CD4-positive, alpha-beta memory T cell (primary cell): ENCODE measurements around the gene GAS6. TPM values are rescaled to one million over a fixed set of nuclear protein-coding genes. Genes with fewer than 3 reads are reported as not detected.

Experiments used
- CTCF ChIA-PET: fragments of 350-600 bp; sonication (Branson Sonifier 250); formaldehyde crosslinking; loops from one replicate; lab custom pipeline; 2021; ENCODE audit warnings: inconsistent platforms; ENCODE audit not compliant: partially characterized antibody; lab: Charles Lee
- POLR2A ChIA-PET: fragments of 350-600 bp; sonication (Branson Sonifier 250); formaldehyde crosslinking; loops from one replicate; lab custom pipeline; 2021; ENCODE audit not compliant: partially characterized antibody; lab: Charles Lee
- DNase-seq, 5 donors: peaks; one replicate each; pipeline versions ENCODE4 v3.0.0 to v3.0.0-alpha.2; 2020 to 2022; ENCODE audit warnings: mixed read lengths in 1 of 5
- H3K27ac ChIP-seq: one replicate; pipeline ENCODE4 v1.7.0; 2013; ENCODE audit warnings: low read depth, low read length
- H3K27me3 ChIP-seq: 2 replicates; pipeline ENCODE4 v1.7.0; 2013; ENCODE audit warnings: mild to moderate bottlenecking, low read length, moderate library complexity; ENCODE audit not compliant: insufficient read depth
- H3K36me3 ChIP-seq: 2 replicates; pipeline ENCODE4 v1.7.0; 2013; ENCODE audit warnings: mild to moderate bottlenecking, low read length, moderate library complexity; ENCODE audit not compliant: insufficient read depth
- H3K4me1 ChIP-seq: 2 replicates; pipeline ENCODE4 v1.7.0; 2013; ENCODE audit warnings: mild to moderate bottlenecking, low read length, moderate library complexity; ENCODE audit not compliant: insufficient read depth
- H3K4me3 ChIP-seq, 2 donors: one replicate each; pipeline ENCODE4 v1.7.0; 2013; ENCODE audit warnings: low read length in 2 of 2, mild to moderate bottlenecking in 1 of 2
- H3K9me3 ChIP-seq, 2 donors: one replicate each; pipeline ENCODE4 v1.7.0; 2013; ENCODE audit warnings: low read length in 2 of 2, control low read depth in 1 of 2; ENCODE audit not compliant: control insufficient read depth in 1 of 2
- H3K27ac Mint-ChIP-seq, 7 donors: one replicate each; pipeline ENCODE4 v1.8.0; 2020 to 2021; ENCODE audit warnings: mixed read lengths in 7 of 7, mild to moderate bottlenecking in 6 of 7, inconsistent platforms in 3 of 7, moderate library complexity in 3 of 7
- H3K27me3 Mint-ChIP-seq, 2 donors: one replicate each; pipeline ENCODE4 v1.8.0; 2020 to 2021; ENCODE audit warnings: mixed read lengths in 2 of 2
- H3K36me3 Mint-ChIP-seq, 2 donors: one replicate each; pipeline ENCODE4 v1.8.0; 2020 to 2021; ENCODE audit warnings: mixed read lengths in 2 of 2, inconsistent platforms in 1 of 2, mild to moderate bottlenecking in 1 of 2
- H3K4me1 Mint-ChIP-seq, 4 donors: one replicate each; pipeline ENCODE4 v1.8.0; 2020 to 2021; ENCODE audit warnings: mixed read lengths in 4 of 4, mild to moderate bottlenecking in 1 of 4
- H3K4me3 Mint-ChIP-seq, 8 donors: one replicate each; pipeline ENCODE4 v1.8.0; 2020 to 2021; ENCODE audit warnings: mixed read lengths in 8 of 8, mild to moderate bottlenecking in 7 of 8, moderate library complexity in 6 of 8, inconsistent platforms in 3 of 8
- H3K9me3 Mint-ChIP-seq, 8 donors: one replicate each; pipeline ENCODE4 v1.8.0; 2020 to 2021; ENCODE audit warnings: mixed read lengths in 8 of 8, mild to moderate bottlenecking in 5 of 8, inconsistent platforms in 3 of 8, moderate library complexity in 1 of 8
- intact Hi-C: fragments of 100-400 bp; cut with micrococcal nuclease; formaldehyde crosslinking; loops from one replicate; pipeline ENCODE4 v1.15.1; 2023
- polyA plus RNA-seq, 2 donors: library from polyadenylated mRNA; unstranded; fragments of 300-500 nt; fragmentation: Illumina TruSeq; gene quantifications; one replicate each; pipeline ENCODE4 v1.2.3, GENCODE V29; 2021
- total RNA-seq, 2 experiments: library from RNA; stranded (reverse); gene quantifications; one replicate each; pipeline ENCODE4 v1.2.3, GENCODE V29; 2021

Gene GAS6
- total and polyA plus RNA-seq, 4 experiments from 2014 or later = 0.39 to 17.2 (median 8.8) TPM

DNA sequence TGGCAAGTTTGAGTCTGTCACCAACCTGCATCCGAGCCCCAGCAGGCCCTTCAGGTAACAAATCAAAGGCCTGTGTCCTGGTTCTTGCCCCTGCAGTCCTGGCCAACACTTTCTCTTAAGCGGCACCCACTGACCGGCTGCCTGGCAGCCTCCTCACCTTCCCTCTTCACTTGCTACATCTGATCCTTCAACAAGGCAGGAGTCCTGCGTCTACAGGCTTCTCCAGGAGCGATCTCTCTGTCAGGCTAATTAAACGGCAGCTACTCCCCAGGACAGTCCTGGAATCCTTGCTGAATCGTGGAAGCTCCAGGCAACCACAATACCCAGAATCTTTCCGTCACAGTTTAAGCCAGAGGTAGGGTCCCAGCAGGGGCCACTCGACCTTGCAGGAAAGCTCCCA lies 41.1 kb upstream of the GAS6 start:
- Mint-ChIP-seq H3K36me3 (no peaks in the 10 kb centered on the region), H3K4me3 (no peak overlapping the region), H3K9me3 (no peaks in the 10 kb centered on the region), H3K27ac (no peak overlapping the region), H3K27me3 (peaks cover 5 to 11% of the 10 kb centered on the region in 2 donors), H3K4me1 (peaks cover 3 to 17% (median 11%) of the 10 kb centered on the region in 4 donors)
- Histone ChIP-seq H3K4me3 (no peak overlapping the region), H3K4me1 (peaks cover 11% of the 10 kb centered on the region), H3K9me3 (no peaks in the 10 kb centered on the region), H3K36me3 (no peaks in the 10 kb centered on the region), H3K27ac (no peak overlapping the region), H3K27me3 (peaks cover 4% of the 10 kb centered on the region)
- intact Hi-C loops = loop anchor here (2.0 kb wide), 1 partner anchor 88 kb away; no protein-coding TSS in a partner anchor
- ChIA-PET POLR2A (no interaction called here), CTCF (interaction anchor here (0.6 to 1.0 kb wide), 2 partner anchors 91 to 181 kb away, joined by 3 to 6 read pairs; no protein-coding TSS in a partner anchor)
- no peak for DNase-seq

DNA sequence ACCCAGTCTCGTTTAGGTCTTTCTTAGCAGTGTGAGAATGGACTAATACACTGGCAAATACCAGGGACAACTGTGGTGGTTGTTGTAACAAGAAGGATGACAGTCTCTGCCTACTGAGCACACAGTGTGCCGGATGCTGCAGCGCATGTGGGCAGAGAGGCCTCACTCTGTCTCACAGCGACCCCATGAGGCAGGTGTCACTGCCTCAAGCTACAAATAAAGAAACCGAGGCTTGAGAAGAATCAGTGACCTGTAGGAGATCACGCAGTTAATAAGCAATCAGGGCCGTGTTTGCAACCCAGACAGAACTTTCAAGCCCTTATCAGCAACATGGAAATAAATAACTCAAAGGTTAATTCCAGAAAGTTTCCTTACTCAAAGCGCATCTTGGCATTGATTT lies 40.5 kb upstream of the GAS6 start:
- Mint-ChIP-seq H3K27me3 (peaks cover 5 to 11% of the 10 kb centered on the region in 2 donors), H3K4me3 (no peak overlapping the region), H3K4me1 (peaks cover 3 to 17% (median 11%) of the 10 kb centered on the region in 4 donors), H3K9me3 (no peaks in the 10 kb centered on the region), H3K36me3 (no peaks in the 10 kb centered on the region), H3K27ac (no peak overlapping the region)
- CTCF ChIA-PET = interaction anchor here (0.6 to 1.0 kb wide), 2 partner anchors 90 to 180 kb away, joined by 3 to 6 read pairs; no protein-coding TSS in a partner anchor
- peaks cover 11% of the 10 kb centered on the region for H3K4me1 ChIP-seq
- H3K9me3 ChIP-seq = no peaks in the 10 kb centered on the region
- peaks cover 4% of the 10 kb centered on the region for H3K27me3 ChIP-seq
- no peaks in the 10 kb centered on the region for H3K36me3 ChIP-seq
- H3K27ac ChIP-seq = no peak overlapping the region
- DNase-seq = peak in 4 of 5 donors; percentile 19 to 40 (median 33)
- H3K4me3 ChIP-seq = no peak overlapping the region
- intact Hi-C loops = loop anchor here (2.0 kb wide), 1 partner anchor 88 kb away; no protein-coding TSS in a partner anchor
- POLR2A ChIA-PET = interaction anchor here (0.7 kb wide), 1 partner anchor 206 kb away, joined by 3 read pairs; no protein-coding TSS in a partner anchor

DNA sequence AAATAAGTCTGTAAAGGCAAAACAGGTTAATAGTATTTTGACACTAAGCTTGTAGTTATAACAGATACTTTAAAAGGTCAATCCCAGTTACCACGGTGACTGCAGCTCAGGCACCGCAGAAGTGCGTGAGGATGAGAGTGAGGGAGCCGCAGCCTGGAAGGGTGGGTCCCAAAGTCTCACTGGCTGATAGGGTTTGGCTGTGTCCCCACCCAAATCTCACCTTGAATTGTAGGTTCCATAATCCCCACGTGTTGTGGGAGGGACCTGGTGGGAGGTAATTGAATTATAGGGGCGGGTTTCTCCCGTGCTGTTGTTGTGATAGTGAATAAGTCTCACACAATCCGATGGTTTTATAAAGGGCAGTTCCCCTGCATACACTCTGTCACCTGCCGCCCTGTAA lies 40.0 kb upstream of the GAS6 start:
- POLR2A ChIA-PET = interaction anchor here (0.7 kb wide), 1 partner anchor 206 kb away, joined by 3 read pairs; no protein-coding TSS in a partner anchor
- DNase-seq = no peak
- intact Hi-C loops = loop anchor here (2.0 kb wide), 1 partner anchor 87 kb away; no protein-coding TSS in a partner anchor
- Mint-ChIP-seq H3K36me3 (no peaks in the 10 kb centered on the region), H3K27ac (no peak overlapping the region), H3K4me3 (no peak overlapping the region), H3K27me3 (peaks cover 5 to 11% of the 10 kb centered on the region in 2 donors), H3K4me1 (peaks cover 3 to 12% (median 7%) of the 10 kb centered on the region in 4 donors), H3K9me3 (no peaks in the 10 kb centered on the region)
- Histone ChIP-seq H3K36me3 (no peaks in the 10 kb centered on the region), H3K27ac (no peak overlapping the region), H3K4me3 (no peak overlapping the region), H3K4me1 (peaks cover 11% of the 10 kb centered on the region), H3K27me3 (peaks cover 4% of the 10 kb centered on the region), H3K9me3 (no peaks in the 10 kb centered on the region)
- CTCF ChIA-PET = interaction anchor here (1.0 kb wide), 1 partner anchor 179 kb away, joined by 6 read pairs; no protein-coding TSS in a partner anchor

DNA sequence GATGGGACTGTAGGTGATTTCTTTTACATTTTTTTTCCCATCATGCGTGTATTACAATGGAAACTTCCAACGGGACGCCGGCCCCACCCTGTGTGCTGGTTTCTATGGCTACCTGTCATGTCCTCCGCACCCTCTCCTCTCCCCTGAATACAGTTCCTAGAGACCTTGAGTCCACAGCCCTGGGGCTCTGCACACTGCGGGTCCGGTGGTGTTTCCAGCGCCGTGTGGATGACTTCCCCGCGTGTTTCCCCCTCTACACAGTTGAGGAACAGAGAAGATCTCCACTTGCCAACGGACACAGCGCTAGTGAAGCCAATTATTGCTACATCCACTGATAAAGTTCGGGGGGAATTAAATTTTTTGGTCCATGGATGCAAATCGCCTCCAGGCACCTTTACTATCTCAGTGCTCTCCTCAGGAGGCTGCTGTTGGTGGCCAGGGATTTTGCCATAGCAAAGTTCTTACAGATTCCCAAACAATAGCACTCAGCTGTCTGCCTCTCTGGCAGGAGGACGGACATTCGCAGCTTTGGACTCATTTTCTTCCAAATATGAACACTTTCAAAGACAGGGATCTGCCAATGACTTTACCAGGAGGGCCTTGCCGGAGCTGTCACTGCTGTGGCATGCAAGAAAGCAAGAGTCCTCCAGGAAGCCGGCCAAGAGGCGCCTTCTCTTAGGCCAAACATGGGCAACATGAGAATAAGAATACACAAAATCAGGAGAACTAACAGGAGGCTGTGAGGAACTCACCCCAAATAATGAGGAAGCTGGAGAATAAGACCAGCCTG lies 39.3 kb upstream of the GAS6 start:
- ChIA-PET CTCF (no interaction called here), POLR2A (no interaction called here)
- intact Hi-C loops = no loop called here
- Mint-ChIP-seq H3K36me3 (no peaks in the 10 kb centered on the region), H3K27ac (peak overlapping the region in 1 of 7 donors; percentile 37), H3K4me1 (peaks cover 0 to 8% (median 2%) of the 10 kb centered on the region in 4 donors), H3K9me3 (no peaks in the 10 kb centered on the region), H3K4me3 (no peak overlapping the region), H3K27me3 (peaks cover 5 to 9% of the 10 kb centered on the region in 2 donors)
- Histone ChIP-seq H3K4me1 (peaks cover 5% of the 10 kb centered on the region), H3K9me3 (no peaks in the 10 kb centered on the region), H3K4me3 (no peak overlapping the region), H3K27ac (no peak overlapping the region), H3K27me3 (peaks cover 7% of the 10 kb centered on the region), H3K36me3 (no peaks in the 10 kb centered on the region)
- DNase-seq = no peak

DNA sequence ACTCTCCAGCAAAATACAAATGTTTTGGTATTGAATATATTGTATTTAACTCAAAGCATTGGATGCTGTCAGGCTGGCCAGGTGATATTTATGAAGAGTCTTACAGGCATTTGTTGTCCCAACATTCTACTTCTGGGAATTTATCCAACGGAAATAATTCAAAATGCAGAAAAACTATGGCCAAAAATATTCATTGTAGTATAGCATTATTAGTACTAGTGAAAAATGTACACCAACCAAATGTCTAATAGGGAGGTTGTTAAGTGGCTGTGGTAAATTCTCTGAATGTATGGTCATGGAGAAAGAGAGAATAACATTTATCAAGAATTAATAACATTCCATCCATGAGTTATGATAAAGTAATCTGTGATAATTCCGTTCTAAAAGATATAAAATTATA lies 38.6 kb upstream of the GAS6 start:
- no peaks in the 10 kb centered on the region for H3K9me3 Mint-ChIP-seq
- Histone ChIP-seq H3K27ac (no peak overlapping the region), H3K4me3 (no peak overlapping the region), H3K36me3 (no peaks in the 10 kb centered on the region), H3K9me3 (no peaks in the 10 kb centered on the region), H3K27me3 (peaks cover 4% of the 10 kb centered on the region), H3K4me1 (no peaks in the 10 kb centered on the region)
- no peak overlapping the region for H3K4me3 Mint-ChIP-seq
- no peak for DNase-seq
- peaks cover 3 to 7% of the 10 kb centered on the region in 2 donors for H3K27me3 Mint-ChIP-seq
- POLR2A ChIA-PET = no interaction called here
- no peak overlapping the region for H3K27ac Mint-ChIP-seq
- intact Hi-C loops = no loop called here
- peaks cover 0 to 2% (median under 1%) of the 10 kb centered on the region in 4 donors for H3K4me1 Mint-ChIP-seq
- CTCF ChIA-PET = no interaction called here
- no peaks in the 10 kb centered on the region for H3K36me3 Mint-ChIP-seq

DNA sequence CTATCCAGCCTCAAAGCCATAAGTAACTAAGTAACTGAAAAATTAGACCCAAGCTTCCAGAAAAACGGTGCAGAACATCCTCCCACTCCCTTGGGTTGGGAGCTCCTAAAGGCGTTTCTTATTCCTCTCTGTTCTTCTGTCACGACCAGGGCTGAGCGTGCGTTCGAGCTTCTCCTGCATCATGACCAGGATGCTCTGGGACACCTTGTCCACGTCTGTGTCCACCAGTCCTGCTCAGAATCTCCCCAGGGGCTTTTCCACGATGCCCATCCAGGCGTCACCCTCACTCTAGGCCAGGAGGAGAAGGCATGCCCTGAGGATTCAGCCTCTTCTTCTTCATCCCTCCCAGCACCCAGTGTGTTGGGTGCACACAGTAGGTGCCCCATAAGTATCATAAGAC lies 37.8 kb upstream of the GAS6 start:
- no peaks in the 10 kb centered on the region for H3K9me3 Mint-ChIP-seq
- ChIA-PET POLR2A (no interaction called here), CTCF (no interaction called here)
- H3K27ac Mint-ChIP-seq = no peak overlapping the region
- no peaks in the 10 kb centered on the region for H3K36me3 Mint-ChIP-seq
- Histone ChIP-seq H3K36me3 (no peaks in the 10 kb centered on the region), H3K9me3 (no peaks in the 10 kb centered on the region), H3K4me1 (no peaks in the 10 kb centered on the region), H3K27ac (no peak overlapping the region), H3K4me3 (no peak overlapping the region), H3K27me3 (peaks cover 7% of the 10 kb centered on the region)
- no peak overlapping the region for H3K4me3 Mint-ChIP-seq
- intact Hi-C loops = no loop called here
- peaks cover 7 to 12% of the 10 kb centered on the region in 2 donors for H3K27me3 Mint-ChIP-seq
- H3K4me1 Mint-ChIP-seq = peaks cover 0 to 2% (median 0%) of the 10 kb centered on the region in 4 donors
- DNase-seq = no peak

DNA sequence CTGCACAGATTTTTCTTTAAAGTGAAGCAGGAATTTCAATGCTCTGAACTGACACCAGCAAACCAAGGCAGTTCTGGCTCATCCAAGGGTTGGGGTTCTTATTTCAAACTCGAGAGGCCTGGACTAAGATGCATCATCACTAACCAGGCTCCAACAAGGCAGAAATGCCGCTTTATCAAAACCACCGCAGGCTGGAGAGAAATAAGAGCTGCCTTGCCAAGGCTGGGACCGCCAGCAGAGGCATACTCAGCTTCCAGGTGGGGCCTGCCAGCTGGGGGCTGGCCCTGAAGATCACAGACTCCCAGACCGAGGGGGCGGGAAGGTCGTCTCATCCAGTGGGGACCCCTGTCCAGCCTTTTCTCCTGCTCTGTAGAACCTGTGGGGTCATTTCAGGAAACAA lies 37.4 kb upstream of the GAS6 start:
- Mint-ChIP-seq H3K4me1 (peaks cover 0 to 2% (median 0%) of the 10 kb centered on the region in 4 donors), H3K36me3 (no peaks in the 10 kb centered on the region), H3K4me3 (no peak overlapping the region), H3K27ac (no peak overlapping the region), H3K27me3 (peaks cover 8 to 12% of the 10 kb centered on the region in 2 donors), H3K9me3 (no peaks in the 10 kb centered on the region)
- POLR2A ChIA-PET = no interaction called here
- no peaks in the 10 kb centered on the region for H3K36me3 ChIP-seq
- no peak for DNase-seq
- H3K4me3 ChIP-seq = no peak overlapping the region
- no peaks in the 10 kb centered on the region for H3K4me1 ChIP-seq
- CTCF ChIA-PET = no interaction called here
- no peak overlapping the region for H3K27ac ChIP-seq
- intact Hi-C loops = no loop called here
- no peaks in the 10 kb centered on the region for H3K9me3 ChIP-seq
- H3K27me3 ChIP-seq = peaks cover 7% of the 10 kb centered on the region
